ENCODE data around the gene PRR19.

- TF ChIP-seq POLR2A (IDR thresholded peaks at IDR 0.05) (no peak), EP300 (IDR thresholded peaks at IDR 0.05) (no peak)
- TF ChIP-seq, protein P1, sequence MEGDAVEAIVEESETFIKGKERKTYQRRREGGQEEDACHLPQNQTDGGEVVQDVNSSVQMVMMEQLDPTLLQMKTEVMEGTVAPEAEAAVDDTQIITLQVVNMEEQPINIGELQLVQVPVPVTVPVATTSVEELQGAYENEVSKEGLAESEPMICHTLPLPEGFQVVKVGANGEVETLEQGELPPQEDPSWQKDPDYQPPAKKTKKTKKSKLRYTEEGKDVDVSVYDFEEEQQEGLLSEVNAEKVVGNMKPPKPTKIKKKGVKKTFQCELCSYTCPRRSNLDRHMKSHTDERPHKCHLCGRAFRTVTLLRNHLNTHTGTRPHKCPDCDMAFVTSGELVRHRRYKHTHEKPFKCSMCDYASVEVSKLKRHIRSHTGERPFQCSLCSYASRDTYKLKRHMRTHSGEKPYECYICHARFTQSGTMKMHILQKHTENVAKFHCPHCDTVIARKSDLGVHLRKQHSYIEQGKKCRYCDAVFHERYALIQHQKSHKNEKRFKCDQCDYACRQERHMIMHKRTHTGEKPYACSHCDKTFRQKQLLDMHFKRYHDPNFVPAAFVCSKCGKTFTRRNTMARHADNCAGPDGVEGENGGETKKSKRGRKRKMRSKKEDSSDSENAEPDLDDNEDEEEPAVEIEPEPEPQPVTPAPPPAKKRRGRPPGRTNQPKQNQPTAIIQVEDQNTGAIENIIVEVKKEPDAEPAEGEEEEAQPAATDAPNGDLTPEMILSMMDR (IDR thresholded peaks at IDR 0.05) = no peak
Measured at GRCh38 chr19:42309686-42310085, 7.8 kb downstream of the PRR19 start.

Measured in tibial nerve (tissue), 4 donors.